ENCODE results near the gene AK9. TPM values are rescaled to one million over a fixed set of nuclear protein-coding genes. Genes with fewer than 3 reads are reported as not detected.

The AK9 gene
- total RNA-seq, 2 experiments from 2014 or later = 2.9 to 3.1 TPM

DNA sequence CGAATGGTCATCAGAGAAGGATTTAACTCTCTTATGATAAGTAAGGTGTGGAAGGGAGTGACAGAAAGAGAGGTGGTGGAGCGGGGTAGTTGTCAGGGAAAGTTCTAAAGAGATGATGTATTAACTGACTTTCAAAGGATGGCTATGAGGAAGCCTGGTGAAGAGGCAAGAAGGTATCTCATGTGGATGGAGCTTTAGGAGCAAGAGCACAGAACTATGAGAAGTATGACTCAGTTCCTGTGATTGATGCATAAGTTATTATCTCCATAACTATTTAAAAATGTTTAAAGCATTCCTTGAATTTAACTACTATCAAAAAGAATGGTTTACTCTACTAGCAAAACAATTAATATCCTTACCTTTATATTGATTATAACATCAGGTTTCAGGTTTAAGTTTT, 28.8 kb downstream of the AK9 start:
- H3K27me3 Mint-ChIP-seq (ENCODE audit: low read depth) = no peaks in the 10 kb centered on the region
- no peak overlapping the region for H3K27ac Mint-ChIP-seq
- POLR2A ChIA-PET = no interaction called here
- no peak overlapping the region for H3K4me3 Mint-ChIP-seq
- H3K4me1 Mint-ChIP-seq (ENCODE audit: low read depth) = peaks cover 8% of the 10 kb centered on the region
- no peak for DNase-seq
- H3K36me3 Mint-ChIP-seq (ENCODE audit: low read depth) = no peaks in the 10 kb centered on the region
- no peaks in the 10 kb centered on the region for H3K9me3 Mint-ChIP-seq (ENCODE audit: insufficient read depth)
- ATAC-seq = no peak
- CTCF ChIA-PET = no interaction called here

DNA sequence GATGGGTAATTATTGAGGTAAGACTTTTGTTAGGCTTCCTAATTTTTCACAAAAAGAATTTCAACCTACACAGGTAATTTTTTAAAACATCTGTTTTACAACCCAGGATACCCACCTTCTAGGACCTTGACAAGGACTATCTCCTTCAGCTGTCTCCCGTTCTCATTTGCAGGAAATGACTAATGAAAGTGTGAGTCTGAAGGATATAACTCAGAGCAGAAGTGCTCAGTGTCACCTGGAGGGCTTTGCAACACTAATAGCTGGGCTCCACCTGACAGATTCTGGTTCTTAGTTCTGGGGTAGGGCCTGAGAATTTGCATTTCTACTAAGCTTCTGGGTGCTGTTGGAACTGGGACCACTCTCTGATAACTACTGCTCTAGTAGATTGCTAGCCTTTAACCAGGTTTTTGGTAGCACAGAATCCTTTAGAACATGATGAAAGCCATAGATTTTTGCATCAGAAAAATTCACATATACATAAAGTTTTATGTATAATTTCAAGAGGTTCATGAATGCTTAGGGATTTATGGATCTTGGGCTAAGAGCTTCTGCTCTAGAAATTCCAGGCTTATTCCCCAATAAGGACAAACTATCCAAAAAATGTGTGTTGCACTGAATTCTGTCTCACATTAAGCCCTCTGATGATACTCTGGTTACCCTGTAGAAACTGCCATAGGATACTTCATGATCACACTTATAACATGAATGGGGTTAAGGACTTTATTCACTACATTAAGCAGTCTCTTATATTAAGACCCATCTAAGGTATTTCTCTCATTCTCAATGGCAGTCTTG, 30.3 kb downstream of the AK9 start:
- H3K36me3 Mint-ChIP-seq (ENCODE audit: low read depth) = no peaks in the 10 kb centered on the region
- POLR2A ChIA-PET = interaction anchor here (0.6 kb wide), 1 partner anchor 798 kb away, joined by 3 read pairs; no protein-coding TSS in a partner anchor
- DNase-seq = no peak
- no peaks in the 10 kb centered on the region for H3K27me3 Mint-ChIP-seq (ENCODE audit: low read depth)
- no peaks in the 10 kb centered on the region for H3K9me3 Mint-ChIP-seq (ENCODE audit: insufficient read depth)
- H3K27ac Mint-ChIP-seq = no peak overlapping the region
- peaks cover 8% of the 10 kb centered on the region for H3K4me1 Mint-ChIP-seq (ENCODE audit: low read depth)
- H3K4me3 Mint-ChIP-seq = no peak overlapping the region
- CTCF ChIA-PET = interaction anchor here (1.0 kb wide), 1 partner anchor 8 kb away, joined by 3 read pairs; no protein-coding TSS in a partner anchor
- ATAC-seq = no peak

DNA sequence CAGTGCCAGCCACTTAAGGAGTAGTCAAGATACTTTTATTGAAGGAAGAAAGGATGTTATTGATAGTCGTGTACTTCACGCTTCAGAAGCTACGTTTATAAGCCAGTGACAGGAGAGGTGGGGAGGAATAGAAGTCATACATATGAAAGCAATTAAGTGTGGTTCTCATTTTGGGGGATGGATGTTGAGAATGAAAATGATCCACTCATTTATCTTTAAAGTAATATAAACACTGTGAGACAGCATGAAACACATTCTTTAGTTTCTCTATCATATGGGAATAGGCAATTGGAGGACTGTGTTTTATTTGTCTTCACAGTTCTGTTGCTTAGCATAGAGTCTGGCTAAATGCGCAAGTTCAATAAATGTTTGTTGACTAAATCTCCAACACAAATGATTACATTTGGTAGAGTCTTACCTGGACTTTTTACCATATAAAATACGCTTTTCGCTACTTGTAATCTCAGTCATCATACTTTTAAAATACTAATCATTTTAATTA, 35.2 kb downstream of the AK9 start:
- ATAC-seq (no peak), DNase-seq (no peak)
- H3K27me3 Mint-ChIP-seq (ENCODE audit: low read depth) = no peaks in the 10 kb centered on the region
- H3K4me1 Mint-ChIP-seq (ENCODE audit: low read depth) = peaks cover 8% of the 10 kb centered on the region
- POLR2A ChIA-PET = no interaction called here
- no peak overlapping the region for H3K4me3 Mint-ChIP-seq
- no peaks in the 10 kb centered on the region for H3K36me3 Mint-ChIP-seq (ENCODE audit: low read depth)
- no peak overlapping the region for H3K27ac Mint-ChIP-seq
- CTCF ChIA-PET = interaction anchor here (0.8 to 1.6 kb wide), 2 partner anchors 32 to 384 kb away, joined by 3 to 5 read pairs; no protein-coding TSS in a partner anchor
- H3K9me3 Mint-ChIP-seq (ENCODE audit: insufficient read depth) = no peaks in the 10 kb centered on the region

DNA sequence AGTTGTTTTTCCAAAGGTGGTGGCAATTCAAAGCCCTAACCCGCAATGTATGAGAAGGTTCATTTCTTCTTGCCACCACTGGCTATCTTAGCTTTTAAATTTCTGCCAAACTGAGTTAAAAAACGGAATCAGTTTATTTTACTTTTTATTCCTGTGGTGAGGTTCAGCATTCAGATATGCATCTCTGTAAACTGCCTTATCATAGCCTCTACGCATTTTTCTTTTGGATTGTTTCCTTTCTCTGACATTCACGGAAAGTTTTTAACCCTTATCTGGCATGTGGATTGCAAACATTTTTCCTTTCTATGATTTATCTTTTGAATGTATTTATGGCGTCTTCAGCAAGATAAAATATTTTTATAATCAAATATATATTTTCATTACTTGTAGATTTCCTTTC, 37.7 kb downstream of the AK9 start:
- CTCF ChIA-PET = no interaction called here
- H3K4me3 Mint-ChIP-seq = no peak overlapping the region
- H3K27me3 Mint-ChIP-seq (ENCODE audit: low read depth) = no peaks in the 10 kb centered on the region
- POLR2A ChIA-PET = no interaction called here
- no peaks in the 10 kb centered on the region for H3K36me3 Mint-ChIP-seq (ENCODE audit: low read depth)
- DNase-seq = no peak
- H3K27ac Mint-ChIP-seq = no peak overlapping the region
- H3K4me1 Mint-ChIP-seq (ENCODE audit: low read depth) = no peaks in the 10 kb centered on the region
- no peaks in the 10 kb centered on the region for H3K9me3 Mint-ChIP-seq (ENCODE audit: insufficient read depth)
- no peak for ATAC-seq

DNA sequence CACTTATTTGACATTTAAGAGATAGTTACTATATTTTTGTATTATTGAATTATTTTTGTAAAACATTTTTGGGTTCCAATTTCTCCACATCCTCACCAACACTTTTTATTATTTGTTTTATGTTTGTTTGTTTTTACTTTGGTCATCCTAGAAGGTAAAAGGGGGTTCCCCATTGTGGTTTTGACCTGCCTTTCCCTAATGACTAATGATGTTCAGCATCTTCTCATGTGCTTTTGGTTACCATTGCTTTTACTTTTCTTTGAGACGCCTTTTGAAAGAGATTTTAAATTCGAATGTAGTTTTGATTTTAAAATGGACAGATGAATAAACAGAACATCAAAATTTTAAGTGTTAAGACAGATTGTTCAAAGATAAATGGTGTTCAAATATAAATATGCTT, 46.9 kb downstream of the AK9 start:
- Mint-ChIP-seq H3K27ac (no peak overlapping the region), H3K4me3 (no peak overlapping the region), H3K4me1 (ENCODE audit: low read depth) (no peaks in the 10 kb centered on the region), H3K27me3 (ENCODE audit: low read depth) (no peaks in the 10 kb centered on the region), H3K9me3 (ENCODE audit: insufficient read depth) (no peaks in the 10 kb centered on the region), H3K36me3 (ENCODE audit: low read depth) (peaks cover 2% of the 10 kb centered on the region)
- ChIA-PET POLR2A (no interaction called here), CTCF (interaction anchor here (1.0 to 1.5 kb wide), 2 partner anchors 9 to 396 kb away, joined by 3 to 4 read pairs; no protein-coding TSS in a partner anchor)
- ATAC-seq = no peak
- DNase-seq = no peak

DNA sequence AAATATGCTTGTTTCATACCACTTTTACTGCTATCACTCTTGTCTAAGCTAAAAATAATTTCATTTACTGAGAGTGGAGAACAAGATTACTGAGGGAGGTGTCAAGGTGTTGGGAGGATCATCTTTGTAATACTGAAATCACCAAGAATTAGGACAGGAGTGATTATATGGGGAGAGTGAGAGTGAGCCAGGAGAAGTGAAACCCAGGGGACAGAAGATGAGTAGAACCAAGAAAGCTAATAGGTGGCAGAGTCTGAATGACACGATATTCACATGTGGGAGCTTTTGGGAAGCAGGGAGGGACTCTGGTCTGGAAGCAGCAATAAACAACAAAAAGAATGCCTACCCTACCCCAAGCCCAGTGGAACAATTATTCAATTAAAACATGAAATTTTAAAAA, 58.6 kb downstream of the AK9 start:
- no peak for ATAC-seq
- POLR2A ChIA-PET = no interaction called here
- H3K4me1 Mint-ChIP-seq (ENCODE audit: low read depth) = no peaks in the 10 kb centered on the region
- no peaks in the 10 kb centered on the region for H3K27me3 Mint-ChIP-seq (ENCODE audit: low read depth)
- H3K36me3 Mint-ChIP-seq (ENCODE audit: low read depth) = no peaks in the 10 kb centered on the region
- no peak for DNase-seq
- no peaks in the 10 kb centered on the region for H3K9me3 Mint-ChIP-seq (ENCODE audit: insufficient read depth)
- CTCF ChIA-PET = no interaction called here
- no peak overlapping the region for H3K4me3 Mint-ChIP-seq
- H3K27ac Mint-ChIP-seq = no peak overlapping the region

DNA sequence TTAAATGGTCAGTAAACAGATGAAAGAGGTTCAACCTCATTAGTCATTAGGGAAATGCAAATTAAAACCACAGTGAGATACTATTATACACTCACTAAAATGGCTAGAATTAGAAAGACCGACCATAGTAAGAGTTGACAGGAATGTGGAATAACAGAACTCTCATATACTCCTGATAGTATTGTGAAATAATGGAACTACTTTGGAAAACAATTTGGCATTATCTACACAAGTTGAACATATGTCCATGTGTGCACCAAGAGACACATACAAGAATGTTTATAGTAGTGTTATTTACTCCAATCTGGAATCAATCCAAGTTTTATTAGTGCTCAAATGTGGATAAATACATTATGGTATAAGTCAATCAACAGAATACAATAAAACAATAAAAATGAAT, 59.6 kb downstream of the AK9 start:
- H3K4me3 Mint-ChIP-seq = no peak overlapping the region
- POLR2A ChIA-PET = no interaction called here
- CTCF ChIA-PET = no interaction called here

DNA sequence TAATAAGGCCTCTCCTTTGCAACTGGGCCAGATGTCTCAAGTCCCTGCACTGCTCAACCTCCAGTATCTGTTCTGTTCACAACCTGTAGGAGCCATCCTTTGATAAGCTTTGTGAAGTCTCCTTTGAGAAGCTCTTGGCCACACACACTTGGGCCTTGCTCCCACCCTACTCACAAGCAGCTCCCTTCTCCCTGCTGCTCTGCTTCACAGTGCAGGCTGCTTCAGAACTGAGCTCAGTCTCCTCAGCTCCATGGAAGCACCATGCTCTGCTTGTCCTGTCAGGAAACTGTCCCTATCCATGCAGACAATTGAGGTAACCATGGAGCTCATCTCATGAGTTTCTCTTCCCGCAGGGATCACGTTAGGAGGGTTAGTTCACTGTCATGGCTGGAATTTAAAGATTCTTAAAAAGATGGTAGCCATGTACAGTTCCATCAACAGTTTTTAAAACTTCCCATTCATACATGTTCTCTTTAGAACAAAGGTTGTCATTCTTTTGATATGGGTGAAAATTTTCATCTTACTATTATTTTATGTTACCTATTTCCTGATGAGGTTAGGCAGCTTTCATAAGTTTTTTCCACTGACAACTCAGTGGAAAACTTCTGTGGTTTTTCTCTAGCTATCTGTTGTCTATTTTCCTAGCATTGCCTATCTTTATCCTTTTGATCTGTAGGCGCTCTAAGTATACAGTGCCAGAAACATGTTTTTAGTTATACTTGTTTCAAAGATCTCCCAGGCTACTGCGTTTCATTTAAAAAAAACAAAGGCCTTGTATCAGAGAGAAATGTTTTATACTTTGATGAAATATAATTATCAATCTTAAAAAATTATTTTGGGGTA, 62.6 kb downstream of the AK9 start:
- Mint-ChIP-seq H3K9me3 (ENCODE audit: insufficient read depth) (peaks cover 3% of the 10 kb centered on the region), H3K27me3 (ENCODE audit: low read depth) (no peaks in the 10 kb centered on the region), H3K27ac (no peak overlapping the region), H3K4me3 (no peak overlapping the region), H3K4me1 (ENCODE audit: low read depth) (no peaks in the 10 kb centered on the region), H3K36me3 (ENCODE audit: low read depth) (no peaks in the 10 kb centered on the region)
- POLR2A ChIA-PET = no interaction called here
- no peak for DNase-seq
- CTCF ChIA-PET = interaction anchor here (0.9 to 1.2 kb wide), 2 partner anchors 14 to 68 kb away, joined by 3 read pairs; no protein-coding TSS in a partner anchor
- ATAC-seq = peak; percentile 39

More for the DNA sequence above, 59.6 kb downstream of the AK9 start:
- no peak overlapping the region for H3K27ac Mint-ChIP-seq
- DNase-seq (no peak), ATAC-seq (no peak)
- H3K4me1 Mint-ChIP-seq (ENCODE audit: low read depth) = no peaks in the 10 kb centered on the region
- no peaks in the 10 kb centered on the region for H3K9me3 Mint-ChIP-seq (ENCODE audit: insufficient read depth)
- H3K36me3 Mint-ChIP-seq (ENCODE audit: low read depth) = no peaks in the 10 kb centered on the region
- H3K27me3 Mint-ChIP-seq (ENCODE audit: low read depth) = no peaks in the 10 kb centered on the region

DNA sequence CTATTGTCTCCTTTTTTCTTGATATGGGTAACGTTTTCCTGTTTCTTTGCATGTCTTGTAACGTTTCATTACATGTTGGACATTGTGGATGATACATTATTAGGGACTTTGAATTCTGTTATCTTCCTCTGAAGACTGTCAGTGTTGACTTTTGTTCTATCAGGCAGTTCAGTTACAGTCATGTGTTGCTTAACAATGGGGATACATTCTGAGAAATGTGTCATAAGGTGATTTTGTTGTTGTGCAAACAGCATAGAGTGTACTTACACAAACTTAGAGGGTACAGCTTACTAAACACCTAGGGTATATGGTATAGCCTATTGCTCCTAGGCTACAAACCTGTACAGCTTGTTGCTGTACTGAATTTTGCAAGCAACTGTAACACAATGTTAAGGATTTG, 64.7 kb downstream of the AK9 start:
- POLR2A ChIA-PET = no interaction called here
- no peak for ATAC-seq

DNA sequence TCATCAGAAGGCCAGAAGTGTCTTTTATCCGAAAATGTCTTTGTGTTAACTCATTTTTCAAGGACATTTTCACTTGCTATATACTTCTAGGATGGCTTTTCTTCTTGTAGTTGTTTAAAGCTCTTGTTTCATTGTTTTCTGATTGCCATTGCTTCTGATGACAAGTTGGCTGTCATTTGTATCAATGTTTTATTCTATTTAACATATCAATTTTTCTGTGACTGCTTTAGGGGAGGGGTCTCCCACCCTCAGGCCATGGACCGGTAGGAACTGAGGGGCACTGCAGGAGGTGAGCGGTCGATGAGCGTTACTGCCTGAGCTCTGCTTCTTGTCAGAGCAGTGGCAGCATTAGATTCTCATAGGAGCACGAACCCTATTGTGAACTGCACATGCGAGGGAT, 65.8 kb downstream of the AK9 start:
- DNase-seq (no peak), ATAC-seq (no peak)
- no peaks in the 10 kb centered on the region for H3K27me3 Mint-ChIP-seq (ENCODE audit: low read depth)
- no peaks in the 10 kb centered on the region for H3K4me1 Mint-ChIP-seq (ENCODE audit: low read depth)
- H3K9me3 Mint-ChIP-seq (ENCODE audit: insufficient read depth) = peaks cover 3% of the 10 kb centered on the region
- ChIA-PET CTCF (no interaction called here), POLR2A (no interaction called here)
- H3K27ac Mint-ChIP-seq = no peak overlapping the region
- no peak overlapping the region for H3K4me3 Mint-ChIP-seq
- H3K36me3 Mint-ChIP-seq (ENCODE audit: low read depth) = no peaks in the 10 kb centered on the region

More for the DNA sequence above, 64.7 kb downstream of the AK9 start:
- H3K27me3 Mint-ChIP-seq (ENCODE audit: low read depth) = no peaks in the 10 kb centered on the region
- CTCF ChIA-PET = no interaction called here
- DNase-seq = no peak
- no peak overlapping the region for H3K27ac Mint-ChIP-seq
- no peaks in the 10 kb centered on the region for H3K4me1 Mint-ChIP-seq (ENCODE audit: low read depth)
- no peak overlapping the region for H3K4me3 Mint-ChIP-seq
- no peaks in the 10 kb centered on the region for H3K36me3 Mint-ChIP-seq (ENCODE audit: low read depth)
- H3K9me3 Mint-ChIP-seq (ENCODE audit: insufficient read depth) = peaks cover 3% of the 10 kb centered on the region

DNA sequence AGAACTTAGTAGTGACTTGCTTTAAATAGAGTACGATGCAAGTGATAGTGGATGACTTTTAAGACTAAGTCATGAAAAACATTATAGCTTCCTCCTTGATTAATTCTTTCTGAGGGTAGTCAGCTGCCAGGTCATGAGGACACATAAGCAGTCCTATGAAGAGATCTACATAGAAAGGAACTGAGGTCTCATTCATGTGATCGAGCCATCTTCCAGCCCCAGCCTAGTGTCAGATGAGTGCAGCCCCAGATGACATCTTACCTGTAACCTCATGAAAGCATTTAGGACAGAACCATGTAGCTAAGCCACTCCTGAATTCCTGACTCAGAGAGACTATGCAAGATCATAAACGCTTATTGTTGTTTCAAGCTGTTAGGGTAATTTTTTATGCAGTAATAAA, 67.7 kb downstream of the AK9 start:
- CTCF ChIA-PET = no interaction called here
- DNase-seq (no peak), ATAC-seq (no peak)
- Mint-ChIP-seq H3K36me3 (ENCODE audit: low read depth) (no peaks in the 10 kb centered on the region), H3K9me3 (ENCODE audit: insufficient read depth) (peaks cover 3% of the 10 kb centered on the region), H3K4me3 (no peak overlapping the region), H3K27me3 (ENCODE audit: low read depth) (no peaks in the 10 kb centered on the region), H3K27ac (no peak overlapping the region), H3K4me1 (ENCODE audit: low read depth) (no peaks in the 10 kb centered on the region)
- POLR2A ChIA-PET = no interaction called here

DNA sequence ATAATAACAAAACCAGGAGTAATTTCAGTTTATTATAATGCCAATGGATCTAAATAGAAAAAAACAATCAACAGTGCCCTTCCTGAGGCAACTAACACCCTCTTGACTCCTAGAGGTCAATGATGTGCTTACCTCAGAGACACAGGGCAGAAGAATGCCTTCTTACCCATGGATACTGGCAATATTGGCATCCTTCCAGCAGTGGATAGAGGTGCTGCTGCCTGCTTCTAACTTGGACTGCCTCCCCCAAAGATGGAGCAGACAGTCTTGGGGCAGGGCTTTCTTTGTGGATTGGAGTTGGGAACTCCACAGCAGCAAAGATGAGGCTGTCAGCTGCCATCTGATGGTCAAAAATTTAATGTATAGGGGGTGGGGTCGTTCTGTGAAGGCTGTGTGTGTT, 78.7 kb downstream of the AK9 start:
- Mint-ChIP-seq H3K27me3 (ENCODE audit: low read depth) (no peaks in the 10 kb centered on the region), H3K27ac (no peak overlapping the region)

More for the DNA sequence above, 78.7 kb downstream of the AK9 start:
- Mint-ChIP-seq H3K4me1 (ENCODE audit: low read depth) (peaks cover 8% of the 10 kb centered on the region), H3K4me3 (no peak overlapping the region), H3K36me3 (ENCODE audit: low read depth) (no peaks in the 10 kb centered on the region), H3K9me3 (ENCODE audit: insufficient read depth) (no peaks in the 10 kb centered on the region)
- ChIA-PET POLR2A (no interaction called here), CTCF (no interaction called here)
- no peak for ATAC-seq
- DNase-seq = no peak

Measured in activated CD8-positive, alpha-beta T cell treated with anti-CD3 and anti-CD28 coated beads, Interleukin-2, amount 10 ng/mL, durations not matched to agents 7 days and 5 days (primary cell).